Gastroesophageal sphincter (tissue), 4 donors: ENCODE measurements around the gene SIPA1. TPM values are rescaled to one million over a fixed set of nuclear protein-coding genes. Genes with fewer than 3 reads are reported as not detected.

Source experiments
- ATAC-seq: fragments of 150-250 bp; one replicate; pipeline ENCODE4 v1.9.1; 2016; ENCODE audit warnings: mild to moderate bottlenecking, moderate library complexity
- H3K27ac ChIP-seq, 4 donors: fragments of 200-600 bp; sonication (generic) in 3 of 4; 1 replicate in 3 of 4; 2 replicates in 1 of 4; pipeline ENCODE4 v1.5.1; 2016 to 2019
- H3K27me3 ChIP-seq: fragments of 200-600 bp; sonication (generic); one replicate; pipeline ENCODE4 v1.5.1; 2019
- H3K36me3 ChIP-seq, 2 donors: fragments of 200-600 bp; sonication (generic); one replicate each; pipeline ENCODE4 v1.5.1; 2019; ENCODE audit warnings: control low read depth in 1 of 2
- H3K4me1 ChIP-seq, 3 donors: fragments of 200-600 bp; sonication (generic); 1 replicate in 2 of 3; 2 replicates in 1 of 3; pipeline ENCODE4 v1.5.1; 2016 to 2019; ENCODE audit warnings: control low read depth in 2 of 3
- H3K4me3 ChIP-seq, 2 donors: fragments of 200-600 bp; sonication (generic); one replicate each; pipeline ENCODE4 v1.5.1; 2019; ENCODE audit warnings: mild to moderate bottlenecking in 1 of 2, moderate library complexity in 1 of 2
- H3K9me3 ChIP-seq, 3 donors: fragments of 200-600 bp; sonication (generic); one replicate each; pipeline ENCODE4 v1.5.1; 2017 to 2019; ENCODE audit warnings: control low read depth in 2 of 3
- CTCF ChIP-seq, 4 experiments: fragments of 200-600 bp in 2 of 4; fragments of 450-650 bp in 2 of 4; sonication (generic) in 1 of 4; IDR thresholded peaks; one replicate each; pipeline ENCODE4 v1.5.1; 2017 to 2019; ENCODE audit warnings: antibody characterized with exemption in 4 of 4, mild to moderate bottlenecking in 2 of 4, moderate library complexity in 2 of 4
- EP300 ChIP-seq: sonication (generic); formaldehyde crosslinking; IDR thresholded peaks from one replicate; pipeline ENCODE4 v1.6.1; 2017; ENCODE audit warnings: antibody characterized with exemption, mild to moderate bottlenecking
- POLR2A ChIP-seq, 2 donors: fragments of 450-650 bp; IDR thresholded peaks; one replicate each; pipeline ENCODE4 v1.6.1; 2017; ENCODE audit warnings: antibody characterized with exemption in 2 of 2, mild to moderate bottlenecking in 2 of 2, moderate library complexity in 1 of 2
- POLR2AphosphoS5 ChIP-seq: sonication (generic); formaldehyde crosslinking; IDR thresholded peaks from one replicate; pipeline ENCODE4 v1.6.1; 2017; ENCODE audit warnings: antibody characterized with exemption
- WGBS, 2 donors: methylation state at CpG; one replicate each; pipeline ENCODE4 v1.1.5; 2018; ENCODE audit warnings: low coverage in 1 of 2; 5-methylcytosine and 5-hydroxymethylcytosine counted together
- total RNA-seq, 4 donors: library from RNA; depleted of rRNA; stranded (reverse); fragments of >200 nt; gene quantifications; one replicate each; pipeline ENCODE4 v1.1.0, GENCODE V29; 2016

Gene SIPA1
- total RNA-seq, 4 donors from 2014 or later, result 32.9 to 45.0 (median 38.3) TPM

DNA sequence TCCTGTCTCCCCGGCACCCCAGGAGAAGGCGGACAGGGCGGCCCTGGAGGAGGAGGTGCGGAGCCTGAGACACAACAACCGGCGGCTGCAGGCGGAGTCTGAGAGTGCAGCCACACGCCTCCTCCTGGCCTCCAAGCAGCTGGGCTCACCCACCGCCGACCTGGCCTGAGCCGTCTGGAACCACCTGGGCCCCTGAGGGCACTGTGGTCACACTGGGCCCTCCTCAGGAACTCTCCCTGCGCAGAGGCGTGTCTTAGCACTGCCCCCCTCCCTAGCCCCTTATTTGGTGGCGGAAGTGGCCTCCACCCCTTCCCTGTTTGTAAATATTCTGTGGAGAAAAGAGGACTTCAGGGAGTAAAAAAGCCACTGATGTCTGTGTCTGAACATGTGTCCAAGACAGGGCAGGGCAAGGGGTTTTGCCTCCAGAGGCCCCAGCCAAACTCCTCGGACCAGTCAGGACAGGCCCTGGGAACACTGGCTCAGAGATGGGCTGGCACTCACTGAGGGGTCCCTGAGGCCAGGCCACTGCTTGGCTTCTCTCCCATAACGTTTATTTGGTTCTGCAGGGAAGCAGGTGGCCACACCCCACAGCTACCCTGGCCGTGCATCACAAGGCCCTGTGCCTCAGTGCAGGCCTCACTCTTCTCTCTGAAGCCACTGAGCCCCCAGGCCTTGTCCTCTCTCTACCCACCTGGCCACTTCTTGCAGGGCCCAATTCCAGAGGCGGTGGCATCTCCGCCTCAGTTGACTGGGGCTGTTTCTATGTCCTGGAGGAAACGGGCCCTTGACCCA, 12.8 kb downstream of the SIPA1 start:
- ATAC-seq, result no peak
- Histone ChIP-seq H3K9me3 (no peaks in the 10 kb centered on the region), H3K4me1 (peaks cover 0 to 80% (median 31%) of the 10 kb centered on the region in 3 donors), H3K27ac (peak overlapping the region in 3 of 4 donors; percentile 92 to 98 (median 93)), H3K4me3 (no peak overlapping the region), H3K36me3 (peaks cover 0 to 72% of the 10 kb centered on the region in 2 donors), H3K27me3 (no peaks in the 10 kb centered on the region)
- TF ChIP-seq CTCF (IDR thresholded peaks at IDR 0.05), result no peak
- TF ChIP-seq POLR2A (IDR thresholded peaks at IDR 0.05), result no peak
- TF ChIP-seq POLR2AphosphoS5, result no peak
- no peak for TF ChIP-seq EP300
- WGBS, 2 donors, result 63 to 67% methylated on average over 8 to 14 of the region's 20 CpGs

GRCh38 chr11:65651339-65651588, 13.4 kb downstream of the SIPA1 start:
- Histone ChIP-seq H3K4me1 (peaks cover 0 to 76% (median 31%) of the 10 kb centered on the region in 3 donors), H3K36me3 (peaks cover 0 to 72% of the 10 kb centered on the region in 2 donors), H3K9me3 (no peaks in the 10 kb centered on the region), H3K4me3 (no peak overlapping the region), H3K27ac (peak overlapping the region in 3 of 4 donors; percentile 92 to 98 (median 93)), H3K27me3 (no peaks in the 10 kb centered on the region)
- ATAC-seq, result no peak
- no CpG with 5 or more reads among the region's 3 CpGs for WGBS, 2 donors
- TF ChIP-seq POLR2AphosphoS5 (no peak), POLR2A (IDR thresholded peaks at IDR 0.05) (no peak), EP300 (no peak), CTCF (IDR thresholded peaks at IDR 0.05) (no peak)

GRCh38 chr11:65651589-65652510, 13.9 kb downstream of the SIPA1 start:
- H3K27me3 ChIP-seq, result no peaks in the 10 kb centered on the region
- H3K9me3 ChIP-seq, result no peaks in the 10 kb centered on the region
- ATAC-seq, result peak; percentile 14
- WGBS, 2 donors, result 12 to 18% methylated on average over 17 of the region's 28 CpGs
- peak overlapping the region; percentile 36 to 58 for H3K4me3 ChIP-seq
- peak overlapping the region; percentile 83 to 98 (median 92) for H3K27ac ChIP-seq
- peaks cover 0 to 72% of the 10 kb centered on the region in 2 donors for H3K36me3 ChIP-seq
- no peak for TF ChIP-seq EP300
- no peak for TF ChIP-seq POLR2A (IDR thresholded peaks at IDR 0.05)
- no peak for TF ChIP-seq POLR2AphosphoS5
- no peak for TF ChIP-seq CTCF (IDR thresholded peaks at IDR 0.05)
- peaks cover 0 to 71% (median 31%) of the 10 kb centered on the region in 3 donors for H3K4me1 ChIP-seq

GRCh38 chr11:65652511-65653228, 14.8 kb downstream of the SIPA1 start:
- Histone ChIP-seq H3K4me1 (peaks cover 0 to 63% (median 31%) of the 10 kb centered on the region in 3 donors), H3K36me3 (peaks cover 0 to 72% of the 10 kb centered on the region in 2 donors), H3K27me3 (no peaks in the 10 kb centered on the region), H3K4me3 (peak overlapping the region; percentile 36 to 58), H3K27ac (peak overlapping the region; percentile 83 to 98 (median 92)), H3K9me3 (no peaks in the 10 kb centered on the region)
- WGBS, 2 donors, result 0% methylated on average over 1 of the region's 68 CpGs
- TF ChIP-seq EP300 (no peak), POLR2A (IDR thresholded peaks at IDR 0.05) (peak; percentile 65 to 70), CTCF (IDR thresholded peaks at IDR 0.05) (peak in 1 of 4 experiments; percentile 33), POLR2AphosphoS5 (peak; percentile 77)
- peak; percentile 91 for ATAC-seq
